H1 (cell line): ENCODE measurements around the gene RSF1. TPM values are rescaled to one million over a fixed set of nuclear protein-coding genes. Genes with fewer than 3 reads are reported as not detected.

Experiments used
- CTCF ChIA-PET: fragments of 300-600 bp; sonication (Branson Sonifier 250); formaldehyde crosslinking; loops from one replicate; lab custom pipeline; 2021; ENCODE audit not compliant: partially characterized antibody; lab: Charles Lee
- POLR2A ChIA-PET: fragments of 300-600 bp; sonication (Branson Sonifier 250); formaldehyde crosslinking; loops from one replicate; lab custom pipeline; 2021; ENCODE audit warnings: inconsistent platforms; ENCODE audit not compliant: partially characterized antibody; lab: Charles Lee
- DNase-seq, 2 experiments: peaks; one replicate each; pipeline versions ENCODE4 v3.0.0 to v3.0.0-alpha.2; 2010 to 2022; ENCODE audit warnings: low spot score in 2 of 2, low read depth in 1 of 2, mixed read lengths in 1 of 2
- FAIRE-seq: peaks from 2 replicates; lab custom pipeline; 2011; peaks lifted over from hg19 to GRCh38; lab: Jason Lieb, UNC
- H2AFZ ChIP-seq: 2 replicates; pipeline ENCODE4 v1.8.1; 2012; ENCODE audit warnings: low read length, inconsistent platforms
- H2AK5ac ChIP-seq: 2 replicates; pipeline ENCODE4 v1.6.1; 2013; ENCODE audit warnings: low read depth, low read length
- H2BK120ac ChIP-seq: replicated peaks from 2 replicates; pipeline ENCODE3; 2013; ENCODE audit warnings: low read depth, low read length, inconsistent platforms
- H2BK12ac ChIP-seq: 2 replicates; pipeline ENCODE4 v1.6.1; 2013; ENCODE audit warnings: low read depth, low read length
- H2BK15ac ChIP-seq: 2 replicates; pipeline ENCODE4 v1.6.1; 2013; ENCODE audit warnings: low read length
- H2BK20ac ChIP-seq: 2 replicates; pipeline ENCODE4 v1.6.1; 2013; ENCODE audit warnings: low read length
- H2BK5ac ChIP-seq: 2 replicates; pipeline ENCODE4 v1.6.1; 2013; ENCODE audit warnings: low read depth, low read length
- H3K14ac ChIP-seq: 2 replicates; pipeline ENCODE4 v1.6.1; 2013; ENCODE audit warnings: inconsistent platforms; ENCODE audit not compliant: insufficient read length
- H3K18ac ChIP-seq: 2 replicates; pipeline ENCODE4 v1.6.1; 2013; ENCODE audit warnings: low read length; ENCODE audit errors: extremely low read depth
- H3K23ac ChIP-seq: 2 replicates; pipeline ENCODE4 v1.6.1; 2013; ENCODE audit warnings: inconsistent platforms; ENCODE audit not compliant: insufficient read length
- H3K23me2 ChIP-seq: 2 replicates; pipeline ENCODE4 v1.6.1; 2013; ENCODE audit warnings: low read depth, low read length
- H3K27ac ChIP-seq: 2 replicates; pipeline ENCODE4 v1.6.1; 2011; ENCODE audit warnings: low read depth, low read length, inconsistent platforms
- H3K27me3 ChIP-seq, 4 experiments: replicated peaks in 1 of 4; 1 replicate in 1 of 4; 2 replicates in 3 of 4; pipeline versions ENCODE4 v1.6.1 to v1.8.1; 2011 to 2013; ENCODE audit warnings: low read length in 3 of 4, mild to moderate bottlenecking in 3 of 4, inconsistent platforms in 2 of 4, mixed read lengths in 2 of 4, moderate library complexity in 1 of 4; ENCODE audit not compliant: control insufficient read depth in 3 of 4, insufficient read depth in 3 of 4; ENCODE audit errors: extremely low read depth in 1 of 4
- H3K36me3 ChIP-seq, 4 experiments: 2 replicates each; pipeline versions ENCODE4 v1.6.1 to v1.8.1; 2011 to 2013; ENCODE audit warnings: mild to moderate bottlenecking in 4 of 4, low read length in 3 of 4, moderate library complexity in 2 of 4, control low read depth in 1 of 4, inconsistent platforms in 1 of 4; ENCODE audit not compliant: insufficient read depth in 4 of 4, control insufficient read depth in 2 of 4
- H3K4ac ChIP-seq: replicated peaks from 2 replicates; pipeline ENCODE3; 2013; ENCODE audit warnings: low read length, low read depth, mixed read lengths, inconsistent platforms; ENCODE audit not compliant: insufficient read length
- H3K4me1 ChIP-seq, 4 experiments: replicated peaks in 1 of 4; 1 replicate in 1 of 4; 2 replicates in 3 of 4; pipeline versions ENCODE4 v1.6.1 to v1.8.1; 2011 to 2013; ENCODE audit warnings: low read length in 3 of 4, inconsistent platforms in 2 of 4, mixed read lengths in 1 of 4; ENCODE audit not compliant: insufficient read depth in 4 of 4, control insufficient read depth in 3 of 4
- H3K4me2 ChIP-seq, 2 experiments: 2 replicates each; pipeline versions ENCODE4 v1.6.1 to v1.8.1; 2011 to 2013; ENCODE audit warnings: low read depth in 2 of 2, low read length in 2 of 2, control low read depth in 1 of 2, inconsistent platforms in 1 of 2, mild to moderate bottlenecking in 1 of 2; ENCODE audit not compliant: insufficient read depth in 1 of 2
- H3K4me3 ChIP-seq, 4 experiments: fragments of 200-600, 300-600 bp in 1 of 4; sonication (generic), shearing (Covaris generic), sonication (Bioruptor Twin) in 1 of 4; 2 replicates each; pipeline versions ENCODE4 v1.5.1 to v1.8.1; 2011 to 2016; ENCODE audit warnings: low read length in 4 of 4, low read depth in 3 of 4, control low read depth in 2 of 4, inconsistent platforms in 2 of 4, mild to moderate bottlenecking in 2 of 4, mixed read lengths in 1 of 4, moderate library complexity in 1 of 4; ENCODE audit not compliant: insufficient read depth in 2 of 4; ENCODE audit errors: extremely low read depth in 1 of 4
- H3K56ac ChIP-seq: replicated peaks from 2 replicates; pipeline ENCODE3; 2013; ENCODE audit warnings: low read depth, mild to moderate bottlenecking, mixed read lengths, low read length, inconsistent platforms; ENCODE audit not compliant: insufficient read length
- H3K79me1 ChIP-seq: 2 replicates; pipeline ENCODE4 v1.6.1; 2013; ENCODE audit warnings: low read depth, low read length, control low read depth
- H3K79me2 ChIP-seq, 2 experiments: 2 replicates each; pipeline versions ENCODE4 v1.6.1 to v1.8.1; 2012 to 2013; ENCODE audit warnings: low read length in 2 of 2, mild to moderate bottlenecking in 2 of 2, inconsistent platforms in 1 of 2; ENCODE audit not compliant: insufficient read depth in 2 of 2, control insufficient read depth in 1 of 2
- H3K9ac ChIP-seq, 4 experiments: replicated peaks in 1 of 4; 1 replicate in 1 of 4; 2 replicates in 3 of 4; pipeline versions ENCODE4 v1.6.1 to v1.8.1; 2011 to 2013; ENCODE audit warnings: low read depth in 3 of 4, low read length in 3 of 4, control low read depth in 2 of 4, mild to moderate bottlenecking in 2 of 4, moderate library complexity in 2 of 4, inconsistent platforms in 1 of 4; ENCODE audit errors: extremely low read depth in 1 of 4
- H3K9me3 ChIP-seq, 2 experiments: 2 replicates each; pipeline versions ENCODE4 v1.6.1 to v1.8.1; 2012 to 2013; ENCODE audit warnings: mild to moderate bottlenecking in 2 of 2, moderate library complexity in 2 of 2, control low read depth in 1 of 2, inconsistent platforms in 1 of 2, low read depth in 1 of 2, low read length in 1 of 2, mixed read lengths in 1 of 2; ENCODE audit not compliant: insufficient read depth in 2 of 2
- H4K20me1 ChIP-seq, 2 experiments: replicated peaks in 1 of 2; 2 replicates each; pipeline versions ENCODE3 to v1.8.1; 2011 to 2013; ENCODE audit warnings: inconsistent platforms in 2 of 2, low read length in 2 of 2, mild to moderate bottlenecking in 1 of 2; ENCODE audit not compliant: insufficient read depth in 2 of 2, control insufficient read depth in 1 of 2
- H4K5ac ChIP-seq: 2 replicates; pipeline ENCODE4 v1.6.1; 2013; ENCODE audit warnings: low read length, low read depth, mixed read lengths, inconsistent platforms; ENCODE audit not compliant: insufficient read length
- H4K8ac ChIP-seq: 2 replicates; pipeline ENCODE4 v1.8.0; 2013; ENCODE audit warnings: mild to moderate bottlenecking, moderate library complexity, low read length, inconsistent platforms; ENCODE audit not compliant: insufficient read depth; ENCODE audit errors: extremely low read depth
- H4K91ac ChIP-seq: replicated peaks from 2 replicates; pipeline ENCODE3; 2013; ENCODE audit warnings: low read length, mixed read lengths, inconsistent platforms; ENCODE audit not compliant: insufficient read length
- BACH1 ChIP-seq: IDR thresholded peaks from 2 replicates; pipeline ENCODE4 v1.6.1; 2012; ENCODE audit warnings: low read length, improper control_type of control experiment
- CHD2 ChIP-seq: IDR thresholded peaks from 2 replicates; pipeline ENCODE4 v1.6.1; 2012; ENCODE audit warnings: low read length, improper control_type of control experiment
- CREB1 ChIP-seq: IDR thresholded peaks from 2 replicates; pipeline ENCODE4 v1.6.1; 2012; ENCODE audit warnings: inconsistent platforms
- EGR1 ChIP-seq: IDR thresholded peaks from 2 replicates; pipeline ENCODE4 v1.6.1; 2011; ENCODE audit warnings: low read depth, low read length, borderline replicate concordance
- EZH2 ChIP-seq: fragments of 200-600 bp; sonication (generic); IDR thresholded peaks from 2 replicates; pipeline ENCODE4 v1.7.1; 2012; ENCODE audit warnings: low read depth, mild to moderate bottlenecking, moderate library complexity, low read length, inconsistent platforms; ENCODE audit not compliant: severe bottlenecking
- GABPA ChIP-seq: IDR thresholded peaks from 2 replicates; pipeline ENCODE4 v1.6.1; 2011; ENCODE audit warnings: mild to moderate bottlenecking, low read length, moderate library complexity, borderline replicate concordance; ENCODE audit not compliant: insufficient read depth
- HDAC2 ChIP-seq, 2 experiments: fragments of 300-600 bp in 1 of 2; sonication (generic) in 1 of 2; IDR thresholded peaks; 2 replicates each; pipeline ENCODE4 v1.6.1; 2011 to 2012; ENCODE audit warnings: low read depth in 2 of 2, low read length in 2 of 2, mild to moderate bottlenecking in 2 of 2, moderate library complexity in 2 of 2, borderline replicate concordance in 1 of 2, inconsistent platforms in 1 of 2
- JUND ChIP-seq: IDR thresholded peaks from 2 replicates; pipeline ENCODE4 v1.6.1; 2011; ENCODE audit warnings: mild to moderate bottlenecking, improper control_type of control experiment, low read length
- KDM4A ChIP-seq: IDR thresholded peaks from one replicate; pipeline ENCODE4 v1.7.1; 2012; ENCODE audit warnings: low read depth, mild to moderate bottlenecking, moderate library complexity, low read length, inconsistent platforms; ENCODE audit not compliant: severe bottlenecking
- NRF1 ChIP-seq: IDR thresholded peaks from 2 replicates; pipeline ENCODE4 v1.6.1; 2011; ENCODE audit warnings: mild to moderate bottlenecking, low read depth, low read length, improper control_type of control experiment
- RBBP5 ChIP-seq: IDR thresholded peaks from 2 replicates; pipeline ENCODE4 v1.7.1; 2012; ENCODE audit warnings: low read depth, mild to moderate bottlenecking, inconsistent platforms, low read length, moderate library complexity, borderline replicate concordance
- SIN3A ChIP-seq, 2 experiments: IDR thresholded peaks in 1 of 2; conservative IDR thresholded peaks in 1 of 2; 2 replicates each; pipeline ENCODE4 v1.6.1; 2011 to 2012; ENCODE audit warnings: low read length in 2 of 2, improper control_type of control experiment in 1 of 2, low read depth in 1 of 2, mild to moderate bottlenecking in 1 of 2
- SUZ12 ChIP-seq: fragments of 200-600 bp; sonication (generic); IDR thresholded peaks from 2 replicates; pipeline ENCODE4 v1.6.1; 2012; ENCODE audit warnings: mild to moderate bottlenecking, inconsistent platforms, low read length, moderate library complexity, mixed read lengths
- WGBS, 2 experiments: shearing (Covaris generic) in 1 of 2; methylation state at CpG; one replicate each; pipeline versions ENCODE4 v1.1.6 to v1.1.7; 2013 to 2015; ENCODE audit warnings: low lambda C conversion rate in 2 of 2, mixed read lengths in 2 of 2, inconsistent platforms in 1 of 2, low coverage in 1 of 2, missing lambda C conversion rate in 1 of 2; ENCODE audit not compliant: insufficient replicate concordance in 2 of 2, insufficient coverage in 1 of 2, insufficient read length in 1 of 2; ENCODE audit errors: extremely low coverage in 1 of 2, missing lambda C conversion rate in 1 of 2; 5-methylcytosine and 5-hydroxymethylcytosine counted together
- polyA plus RNA-seq, 7 experiments: library from polyadenylated mRNA; depleted of rRNA in 3 of 7; stranded (reverse) in 5 of 7; unstranded in 2 of 7; fragments of >200 nt in 5 of 7; fragments of 200-250 nt in 2 of 7; gene quantifications; 1 replicate in 5 of 7; 2 replicates in 1 of 7; 4 replicates in 1 of 7; pipeline versions ENCODE4 v1.2.1 to v1.2.3, GENCODE V29; 2011 to 2013; ENCODE audit warnings: missing spikeins in 2 of 7, mixed read lengths in 2 of 7
- total RNA-seq: library from RNA; stranded (reverse); fragmentation: NEBNext Ultra II Directional; extraction: Animal tissue kit (Norgen Biotek cat#: 25700); gene quantifications from 2 replicates; pipeline ENCODE4 v1.2.1, GENCODE V29; 2021

The RSF1 gene
- total and polyA plus RNA-seq, 2 of the 8 experiments (the other 6 are each of a cell fraction or from before 2014, with no cell fraction given) = 17.8 to 87.9 TPM

DNA sequence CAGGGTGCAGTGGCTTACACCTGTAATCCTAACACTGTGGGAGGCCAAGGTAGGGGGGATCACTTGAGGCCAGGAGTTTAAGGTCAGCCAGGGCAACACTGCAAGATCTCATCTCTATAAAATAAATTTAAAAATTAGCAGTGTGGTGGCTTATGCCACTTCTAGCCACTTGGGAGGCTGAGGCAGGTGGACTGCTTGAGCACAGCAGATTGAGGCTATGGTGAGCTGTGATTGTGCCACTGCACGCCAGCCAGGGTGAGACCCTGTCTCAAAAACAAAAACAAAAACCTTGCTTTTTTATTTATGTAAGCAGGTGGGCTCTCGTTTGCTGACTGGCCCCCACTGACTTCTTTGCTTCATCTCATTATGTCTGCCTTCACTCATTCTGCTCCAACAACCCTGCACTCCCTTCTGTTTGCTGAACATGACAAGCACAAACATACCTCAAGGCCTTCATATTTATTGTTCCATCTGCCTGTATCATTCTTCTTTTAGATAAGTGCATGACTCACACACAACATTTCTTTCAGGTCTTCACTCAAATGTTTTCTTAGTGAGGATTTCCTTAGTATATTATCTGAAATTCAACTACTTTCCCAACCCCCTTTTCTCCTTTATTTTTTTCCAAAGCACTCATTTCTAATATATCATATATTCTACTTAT, 150.5 kb downstream of the RSF1 start:
- Histone ChIP-seq H2BK15ac (no peak overlapping the region), H3K27me3 (no peaks in the 10 kb centered on the region), H4K8ac (no peak overlapping the region), H2AK5ac (no peak overlapping the region), H2BK12ac (no peak overlapping the region), H3K14ac (no peak overlapping the region), H3K4me1 (no peaks in the 10 kb centered on the region), H3K4ac (no peak overlapping the region), H3K9me3 (no peaks in the 10 kb centered on the region), H3K9ac (no peak overlapping the region), H3K4me3 (no peak overlapping the region), H3K23ac (no peak overlapping the region), H2BK20ac (no peak overlapping the region), H4K91ac (no peak overlapping the region), H4K20me1 (no peaks in the 10 kb centered on the region), H3K56ac (no peak overlapping the region), H3K36me3 (peaks cover 22 to 73% (median 52%) of the 10 kb centered on the region in 4 experiments), H3K79me2 (no peaks in the 10 kb centered on the region), H3K4me2 (no peak overlapping the region), H2AFZ (no peak overlapping the region), H4K5ac (no peak overlapping the region), H3K27ac (no peak overlapping the region), H3K23me2 (no peaks in the 10 kb centered on the region), H3K79me1 (no peaks in the 10 kb centered on the region), H3K18ac (no peak overlapping the region), H2BK120ac (no peak overlapping the region), H2BK5ac (no peak overlapping the region)
- DNase-seq (no peak), FAIRE-seq (no peak)
- WGBS, 2 experiments = 88% methylated on average over 2 of the region's 2 CpGs; no CpG with 5 or more reads in 1 of the 2 experiments
- CTCF ChIA-PET = interaction anchor here (1.1 kb wide), 1 partner anchor 30 kb away, joined by 3 read pairs; no protein-coding TSS in a partner anchor
- POLR2A ChIA-PET = interaction anchor here (0.5 kb wide), 1 partner anchor 603 kb away, joined by 3 read pairs; the partner anchor contains the start of gene CAPN5
- no peak for TF ChIP-seq HDAC2 (IDR thresholded peaks at IDR 0.05; ENCODE audit: borderline replicate concordance in 1 of 2, low read depth in 2 of 2, low read length in 2 of 2)
- no peak for TF ChIP-seq KDM4A
- TF ChIP-seq EZH2 = no peak
- TF ChIP-seq RBBP5 = no peak
- no peak for TF ChIP-seq GABPA
- TF ChIP-seq JUND = no peak
- TF ChIP-seq NRF1 = no peak
- no peak for TF ChIP-seq SUZ12
- TF ChIP-seq CREB1 = no peak
- TF ChIP-seq EGR1 = no peak
- TF ChIP-seq BACH1 = no peak
- TF ChIP-seq CHD2 = no peak
- TF ChIP-seq SIN3A (conservative IDR thresholded peaks at IDR 0.05 in 1 of 2, IDR thresholded peaks at IDR 0.05 in 1 of 2; ENCODE audit: low read depth in 1 of 2, low read length in 2 of 2) = no peak
